ENCODE results near the gene OR51A2. TPM values are rescaled to one million over a fixed set of nuclear protein-coding genes. Genes with fewer than 3 reads are reported as not detected.

OR51A2 gene
- total and polyA plus RNA-seq, 10 of the 15 experiments (the other 5 are each of a cell fraction or from before 2014, with no cell fraction given), result not detected

GRCh38 chr11:4975436-4975835, 19.9 kb upstream of the OR51A2 start:
- SMC1A ChIA-PET (ENCODE audit: uncharacterized antibody, unreplicated experiment), result no interaction called here
- Histone ChIP-seq H2AFZ (ENCODE audit: control insufficient read depth, low read depth, low read length) (no peak overlapping the region), H3K36me3 (ENCODE audit: control insufficient read depth in 2 of 2, insufficient read depth in 2 of 2, low read length in 1 of 2) (no peaks in the 10 kb centered on the region), H3K27me3 (replicated peaks in 1 of 2; ENCODE audit: control insufficient read depth in 2 of 2, insufficient read depth in 2 of 2, low read length in 1 of 2) (no peaks in the 10 kb centered on the region; a peak in 1 of 4 replicates), H3K4me3 (no peak overlapping the region), H4K20me1 (ENCODE audit: control insufficient read depth, insufficient read depth) (no peaks in the 10 kb centered on the region), H3K4me1 (ENCODE audit: control insufficient read depth, insufficient read depth, low read length) (no peaks in the 10 kb centered on the region), H3K4me2 (ENCODE audit: control insufficient read depth, insufficient read depth) (no peak overlapping the region), H3K27ac (ENCODE audit: control insufficient read depth, insufficient read depth) (no peak overlapping the region), H3K79me2 (ENCODE audit: control insufficient read depth, insufficient read depth, low read length) (no peaks in the 10 kb centered on the region), H3K9me3 (replicated peaks; ENCODE audit: control insufficient read depth, insufficient read depth, low read length) (no peaks in the 10 kb centered on the region), H3K9ac (ENCODE audit: control insufficient read depth, insufficient read depth, low read length) (no peak overlapping the region)
- POLR2A ChIA-PET, result no interaction called here
- 58% methylated on average over 5 of the region's 5 CpGs for WGBS (ENCODE audit: insufficient coverage, insufficient replicate concordance, low lambda C conversion rate, missing lambda C conversion rate)
- RAD21 ChIA-PET (ENCODE audit: unreplicated experiment), result no interaction called here
- no TSS peak for BruUV-seq (replicated peaks)
- in situ Hi-C loops (cut with MboI), result no loop called here
- FAIRE-seq (no peak), ATAC-seq (no peak), DNase-seq (ENCODE audit: low read depth, low spot score) (no peak)
- no peak for TF ChIP-seq PML (IDR thresholded peaks at IDR 0.05; ENCODE audit: low read length)
- TF ChIP-seq BRCA1 (IDR thresholded peaks at IDR 0.05; ENCODE audit: low read depth, low read length), result no peak
- no peak for TF ChIP-seq PRDM15 (CRISPR knock-in tag; IDR thresholded peaks at IDR 0.05)
- TF ChIP-seq HCFC1 (IDR thresholded peaks at IDR 0.05; ENCODE audit: low read length), result no peak
- no peak for TF ChIP-seq SREBF1 (IDR thresholded peaks at IDR 0.05; ENCODE audit: low read length)
- TF ChIP-seq NFYA (IDR thresholded peaks at IDR 0.05; ENCODE audit: borderline replicate concordance, low read depth, low read length), result no peak
- TF ChIP-seq ZNF622 (IDR thresholded peaks at IDR 0.05), result no peak
- no peak for TF ChIP-seq BMI1 (IDR thresholded peaks at IDR 0.05; ENCODE audit: borderline replicate concordance)
- no peak for TF ChIP-seq STAT3 (IDR thresholded peaks at IDR 0.05; ENCODE audit: low read depth, low read length)
- no peak for TF ChIP-seq CBFB (IDR thresholded peaks at IDR 0.05; ENCODE audit: low read depth)
- TF ChIP-seq ZNF687 (IDR thresholded peaks at IDR 0.05), result no peak
- TF ChIP-seq, protein P1, sequence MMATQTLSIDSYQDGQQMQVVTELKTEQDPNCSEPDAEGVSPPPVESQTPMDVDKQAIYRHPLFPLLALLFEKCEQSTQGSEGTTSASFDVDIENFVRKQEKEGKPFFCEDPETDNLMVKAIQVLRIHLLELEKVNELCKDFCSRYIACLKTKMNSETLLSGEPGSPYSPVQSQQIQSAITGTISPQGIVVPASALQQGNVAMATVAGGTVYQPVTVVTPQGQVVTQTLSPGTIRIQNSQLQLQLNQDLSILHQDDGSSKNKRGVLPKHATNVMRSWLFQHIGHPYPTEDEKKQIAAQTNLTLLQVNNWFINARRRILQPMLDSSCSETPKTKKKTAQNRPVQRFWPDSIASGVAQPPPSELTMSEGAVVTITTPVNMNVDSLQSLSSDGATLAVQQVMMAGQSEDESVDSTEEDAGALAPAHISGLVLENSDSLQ (IDR thresholded peaks at IDR 0.05), result no peak
- no peak for TF ChIP-seq NRF1 (conservative IDR thresholded peaks at IDR 0.05; ENCODE audit: low read depth, low read length)
- no peak for TF ChIP-seq POLR2AphosphoS2 (IDR thresholded peaks at IDR 0.05; ENCODE audit: low read depth, low read length)
- intact Hi-C loops (cut with micrococcal nuclease; ENCODE audit: unreplicated experiment), result no loop called here
- CTCF ChIA-PET, result no interaction called here
